NCI-H1417 (cell line): Measurements from ENCODE around the gene PDLIM5.

ENCODE experiments used
- DNase-seq, 3 experiments: peaks; one replicate each; lab custom pipeline; 2025; lab: John Stamatoyannopoulos, UW

The PDLIM5 gene

DNA sequence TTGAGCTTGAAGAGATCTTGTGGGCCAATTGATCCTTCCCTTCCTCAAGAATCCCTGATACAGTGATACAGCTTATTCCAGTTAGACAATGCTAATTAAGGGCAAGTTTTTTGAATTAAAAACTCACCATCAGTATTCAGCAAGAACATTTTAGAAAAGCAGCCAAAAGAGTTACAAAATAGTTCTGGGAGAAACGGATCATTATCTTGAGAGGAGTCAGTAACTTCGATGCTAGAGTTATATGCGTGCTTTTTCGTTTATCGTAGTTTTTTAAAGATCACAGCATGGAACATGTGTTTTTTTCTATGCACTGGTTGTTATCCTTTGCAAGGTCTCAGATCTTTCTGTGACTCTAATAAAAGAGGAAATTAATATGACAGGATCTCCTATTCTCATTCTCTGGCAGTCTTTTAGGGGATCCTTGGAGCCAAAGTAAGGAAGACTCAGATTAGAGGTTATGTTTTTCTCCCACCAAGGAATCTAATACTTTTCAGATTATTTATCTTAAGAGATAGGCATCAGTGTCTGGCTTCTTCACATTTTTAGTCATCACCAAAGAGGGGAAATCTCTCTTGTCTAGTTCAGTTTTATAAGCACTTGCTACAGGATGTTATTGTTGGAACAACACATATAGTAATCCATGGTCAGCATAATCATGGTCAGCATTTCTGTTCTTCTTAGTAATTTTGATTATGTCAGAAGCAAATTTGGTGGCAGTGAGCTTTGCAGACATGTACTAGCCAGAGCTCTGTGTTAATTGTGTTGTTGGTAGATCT lies 109.7 kb downstream of the PDLIM5 start:
- DNase-seq, result no peak

DNA sequence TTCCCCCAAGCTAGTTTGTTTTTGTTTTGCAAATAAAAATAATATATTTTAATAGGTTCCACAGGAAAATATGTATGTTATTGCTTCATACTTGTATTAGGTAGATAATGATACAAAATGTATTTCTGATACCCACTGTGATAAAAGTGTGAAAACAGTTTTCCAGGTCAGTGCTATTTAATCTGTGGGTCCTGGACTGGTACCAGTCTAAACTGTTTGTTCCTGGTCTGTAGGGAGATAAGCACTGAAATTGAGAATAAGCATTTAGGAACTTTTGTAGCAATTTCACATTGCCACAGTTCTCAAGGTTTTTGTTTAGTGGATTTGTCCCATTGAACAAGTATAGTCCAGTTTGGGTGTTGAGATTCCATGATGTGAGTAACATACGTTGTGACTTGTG lies 110.5 kb downstream of the PDLIM5 start:
- DNase-seq, result no peak

DNA sequence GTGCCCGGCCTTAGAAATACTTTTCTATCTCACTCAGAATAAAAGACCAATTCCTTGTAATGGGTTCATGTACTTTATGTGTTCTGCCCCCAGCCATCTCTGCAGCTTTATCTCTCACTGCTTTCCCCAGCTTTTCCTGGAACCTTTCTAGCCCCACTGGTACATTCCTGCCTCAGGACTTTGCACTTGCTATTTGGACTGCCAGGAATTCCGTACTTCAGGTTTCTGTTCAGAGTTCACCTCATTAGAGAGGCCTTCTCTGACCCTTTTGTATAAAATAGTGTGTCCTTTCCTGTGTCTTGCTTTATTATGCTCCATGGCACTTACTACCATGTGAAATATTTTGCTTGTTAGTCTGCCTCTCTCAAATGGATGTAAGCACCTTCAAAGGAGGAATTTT lies 112.5 kb downstream of the PDLIM5 start:
- no peak for DNase-seq

DNA sequence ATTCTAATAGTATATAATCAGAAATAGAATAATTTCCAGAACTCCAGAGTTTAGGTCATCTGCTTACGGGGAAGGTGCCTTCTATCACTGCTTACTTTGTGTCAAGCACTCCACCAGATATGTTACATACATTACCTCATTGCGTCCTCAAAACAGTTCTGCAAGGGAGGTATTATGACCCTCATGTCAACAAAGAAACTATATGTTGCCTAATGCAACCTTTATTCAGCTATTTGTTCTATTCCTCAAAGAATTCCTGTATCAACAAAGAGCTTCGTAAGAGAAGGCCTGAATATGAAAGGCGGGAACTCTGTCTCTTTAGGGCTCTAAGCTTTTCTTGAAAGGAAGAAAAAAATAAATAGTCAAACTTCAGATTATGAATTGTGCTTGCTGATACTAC lies 114.7 kb downstream of the PDLIM5 start:
- no peak for DNase-seq

DNA sequence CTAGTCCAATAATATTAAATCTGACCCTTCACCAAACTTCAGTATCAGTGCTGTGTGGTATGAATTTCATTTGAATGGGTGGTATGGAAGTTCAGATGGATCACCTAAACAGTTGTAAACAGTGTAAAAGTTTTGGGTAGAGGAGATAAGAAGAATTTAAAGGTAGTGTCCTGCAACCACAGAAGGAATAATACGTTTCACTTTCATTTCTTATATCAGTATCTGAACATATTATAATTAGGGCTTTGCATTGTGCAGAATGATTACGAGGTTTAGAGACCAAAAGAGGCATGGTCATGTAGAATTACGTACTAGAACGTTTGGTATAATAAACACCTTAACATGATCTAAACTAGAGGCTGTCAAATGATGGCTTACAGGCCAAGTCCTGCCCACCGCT lies 116.1 kb downstream of the PDLIM5 start:
- no peak for DNase-seq

DNA sequence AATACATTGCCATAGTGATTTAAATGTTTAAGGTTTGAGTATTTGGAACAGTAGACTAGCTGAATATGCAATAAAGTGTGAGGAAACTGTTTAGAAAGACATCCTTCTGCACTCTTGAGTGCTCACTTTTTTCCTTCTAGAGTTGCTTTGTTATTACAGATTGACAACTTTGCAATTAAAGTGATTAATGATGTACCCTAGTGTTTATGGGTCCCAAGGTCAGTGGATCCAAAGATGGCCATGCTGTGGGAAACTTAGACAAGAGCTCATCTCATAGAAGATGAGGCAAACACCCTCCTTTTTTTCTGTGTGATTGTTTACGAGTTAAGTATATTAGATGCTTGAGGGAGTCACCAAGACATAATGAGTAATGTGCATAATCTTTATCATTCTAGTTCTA lies 118.8 kb downstream of the PDLIM5 start:
- peak in 1 of 3 experiments; percentile 17 for DNase-seq

DNA sequence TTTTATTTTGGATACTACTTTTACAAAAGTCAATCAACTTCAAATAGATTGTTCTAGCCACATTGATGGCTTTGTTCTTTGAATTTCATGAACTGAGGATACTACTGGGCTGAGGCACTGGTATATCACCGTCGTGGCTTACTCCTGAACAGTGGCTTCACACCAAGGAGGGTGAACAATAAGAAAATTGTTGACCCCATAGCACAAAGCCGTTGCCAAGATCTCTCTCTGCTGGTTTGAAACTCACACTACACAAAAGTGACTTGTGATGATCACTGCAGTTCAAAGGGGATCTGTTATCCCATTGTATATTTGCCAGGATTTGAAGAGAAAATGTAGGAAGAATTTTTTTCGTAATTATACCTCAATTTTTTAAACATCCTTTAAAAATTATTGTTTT lies 119.6 kb downstream of the PDLIM5 start:
- DNase-seq, result no peak

DNA sequence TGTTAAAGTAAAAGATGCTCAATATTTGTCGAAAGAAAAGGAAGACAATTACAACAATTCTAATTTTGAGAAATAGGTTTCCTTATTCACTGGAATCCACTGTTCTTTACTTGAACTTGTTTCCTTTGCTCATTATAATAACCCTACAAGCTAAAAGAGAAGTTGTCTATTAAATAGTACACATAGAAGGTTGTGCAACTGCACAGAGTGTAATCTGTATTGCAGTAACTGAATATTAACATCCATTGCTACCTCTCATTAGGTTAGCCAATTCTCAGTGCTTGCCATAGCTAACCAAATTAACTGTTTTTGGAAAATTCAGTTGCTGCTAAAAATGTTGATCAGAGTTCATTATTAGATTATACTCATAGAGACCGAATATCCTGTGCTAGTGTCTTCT lies 120.0 kb downstream of the PDLIM5 start:
- no peak for DNase-seq

DNA sequence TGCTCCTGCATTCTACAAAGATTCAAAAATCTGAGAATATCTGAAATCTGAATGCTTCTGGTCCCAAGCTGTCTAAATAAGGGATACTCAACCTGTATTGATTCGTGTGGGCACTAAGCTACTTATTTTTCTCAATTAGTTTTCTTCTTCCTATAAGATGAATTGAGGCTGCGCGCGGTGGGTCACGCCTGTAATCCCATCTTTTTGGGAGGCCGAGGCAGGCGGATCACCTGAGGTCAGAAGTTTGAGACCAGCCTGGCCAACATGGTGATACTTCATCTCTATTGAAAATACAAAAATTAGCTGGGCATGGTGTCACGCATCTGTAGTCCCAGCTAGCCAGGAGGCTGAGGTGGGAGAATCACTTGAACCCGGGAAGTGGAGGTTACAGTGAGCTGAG lies 122.3 kb downstream of the PDLIM5 start:
- DNase-seq, result no peak

DNA sequence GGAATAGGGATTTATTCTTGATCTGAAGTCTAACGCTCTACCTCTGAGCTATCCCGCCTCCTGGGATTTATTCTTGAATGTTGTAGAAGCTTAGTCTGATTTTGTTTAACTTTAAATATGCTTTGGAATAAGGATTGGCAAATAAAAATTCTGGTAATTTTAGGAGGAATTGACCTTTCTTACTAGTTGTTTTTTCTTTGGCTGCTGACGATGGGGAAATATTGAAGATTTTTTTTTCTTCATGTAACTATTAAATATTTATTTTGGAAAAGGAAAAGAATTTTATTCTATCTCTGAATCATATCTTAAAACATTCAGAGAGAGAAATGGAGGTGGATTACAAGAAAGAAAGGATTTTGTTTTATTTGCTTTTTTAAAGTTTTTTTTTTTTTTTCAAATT lies 122.9 kb downstream of the PDLIM5 start:
- DNase-seq, result no peak

DNA sequence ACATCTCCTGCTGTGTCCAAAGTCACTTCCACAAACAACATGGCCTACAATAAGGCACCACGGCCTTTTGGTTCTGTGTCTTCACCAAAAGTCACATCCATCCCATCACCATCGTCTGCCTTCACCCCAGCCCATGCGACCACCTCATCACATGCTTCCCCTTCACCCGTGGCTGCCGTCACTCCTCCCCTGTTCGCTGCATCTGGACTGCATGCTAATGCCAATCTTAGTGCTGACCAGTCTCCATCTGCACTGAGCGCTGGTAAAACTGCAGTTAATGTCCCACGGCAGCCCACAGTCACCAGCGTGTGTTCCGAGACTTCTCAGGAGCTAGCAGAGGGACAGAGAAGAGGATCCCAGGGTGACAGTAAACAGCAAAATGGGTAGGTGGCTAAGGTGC lies 123.9 kb downstream of the PDLIM5 start:
- no peak for DNase-seq

DNA sequence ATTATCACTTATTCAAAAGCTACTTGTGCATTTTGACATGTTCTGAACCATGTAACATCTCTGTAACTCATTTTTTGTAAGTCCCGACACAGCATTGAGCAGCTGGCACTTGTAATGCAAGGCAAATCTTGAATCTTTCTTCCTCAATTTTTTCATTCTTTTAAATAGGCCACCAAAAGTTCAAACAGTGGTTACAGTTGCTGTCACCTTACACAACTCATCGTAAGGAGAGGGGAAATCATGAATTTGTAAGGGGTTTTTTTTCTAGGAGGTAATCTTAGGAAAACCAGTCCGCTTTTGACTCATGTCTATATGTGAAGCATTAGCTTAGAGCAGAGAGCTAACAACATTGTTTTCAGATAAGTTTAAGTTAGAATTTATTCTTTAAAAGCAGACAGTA lies 124.5 kb downstream of the PDLIM5 start:
- no peak for DNase-seq

DNA sequence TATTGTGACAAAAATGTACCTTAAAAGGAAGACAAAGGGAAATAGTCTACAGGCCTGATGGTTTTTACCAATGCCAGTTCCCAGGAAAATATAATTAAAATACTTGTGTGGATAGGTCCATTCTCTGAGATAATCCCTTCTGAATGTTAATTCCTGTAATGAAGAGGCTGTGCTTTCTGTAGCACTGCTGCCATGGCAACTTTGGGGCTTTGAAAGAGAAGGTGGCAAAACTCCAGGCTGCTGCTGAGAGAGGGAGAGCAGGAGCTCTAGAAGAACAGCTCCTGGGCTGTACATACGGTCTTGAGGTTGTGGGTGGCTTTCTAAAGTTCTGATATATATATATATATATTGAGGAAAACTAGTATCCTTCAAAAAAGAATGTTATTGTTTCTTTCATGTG lies 125.4 kb downstream of the PDLIM5 start:
- peak in 2 of 3 experiments; percentile 60 to 84 for DNase-seq

DNA sequence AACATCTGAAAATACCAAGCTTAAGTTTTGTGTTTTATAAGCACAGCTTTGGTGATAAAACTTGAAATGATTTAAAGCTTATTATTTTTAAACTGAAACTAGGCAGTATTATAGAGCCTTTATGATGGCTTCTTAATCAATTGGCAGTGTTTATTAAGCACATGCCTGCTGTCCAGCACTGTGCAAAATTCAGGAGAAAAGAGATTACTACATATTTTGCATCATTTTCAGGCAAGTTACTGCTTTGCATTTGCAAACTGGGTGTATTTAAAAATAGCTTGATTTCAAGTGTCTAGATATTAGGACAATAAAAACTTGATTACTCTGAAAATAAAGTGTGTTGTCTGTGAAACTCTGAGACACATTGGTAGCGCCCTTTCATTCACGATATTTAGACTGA lies 126.5 kb downstream of the PDLIM5 start:
- peak in 1 of 3 experiments; percentile 20 for DNase-seq

DNA sequence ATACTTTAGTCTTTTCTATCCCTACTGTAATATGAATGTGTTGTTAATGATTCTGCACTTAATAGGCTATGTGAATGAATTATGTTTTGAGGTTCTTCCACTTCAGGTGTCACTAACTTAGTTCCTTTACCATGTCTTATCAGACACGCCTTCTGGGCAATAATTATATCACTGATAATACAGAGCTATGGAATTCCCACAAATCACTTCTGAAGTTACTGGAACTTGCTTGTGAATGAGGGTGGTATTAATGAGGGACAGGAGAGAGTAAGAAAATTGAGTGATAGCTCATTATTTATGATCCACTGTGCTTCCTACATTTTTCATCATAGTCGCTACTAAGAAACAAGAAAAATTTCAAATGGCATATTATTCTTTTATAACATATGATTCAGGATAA lies 130.0 kb downstream of the PDLIM5 start:
- no peak for DNase-seq

DNA sequence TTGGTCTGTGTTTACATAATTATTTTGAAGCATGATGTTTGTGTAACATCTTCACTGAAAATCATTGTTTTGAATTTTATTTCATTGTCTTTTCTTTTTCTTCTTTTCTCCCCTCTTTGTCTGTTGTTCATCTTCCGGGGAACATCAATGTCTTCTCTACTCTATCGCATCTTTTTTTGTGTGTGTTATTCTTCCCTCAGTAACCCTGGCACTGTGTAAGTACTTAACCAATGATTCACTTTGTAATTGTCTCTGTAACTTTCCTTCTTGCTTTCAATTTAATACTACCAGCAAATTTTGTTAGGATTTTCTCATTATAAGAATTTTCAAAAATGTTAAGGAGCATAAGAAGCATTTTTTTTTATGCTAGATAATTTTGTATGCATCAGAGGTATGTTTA lies 130.8 kb downstream of the PDLIM5 start:
- DNase-seq, result no peak

DNA sequence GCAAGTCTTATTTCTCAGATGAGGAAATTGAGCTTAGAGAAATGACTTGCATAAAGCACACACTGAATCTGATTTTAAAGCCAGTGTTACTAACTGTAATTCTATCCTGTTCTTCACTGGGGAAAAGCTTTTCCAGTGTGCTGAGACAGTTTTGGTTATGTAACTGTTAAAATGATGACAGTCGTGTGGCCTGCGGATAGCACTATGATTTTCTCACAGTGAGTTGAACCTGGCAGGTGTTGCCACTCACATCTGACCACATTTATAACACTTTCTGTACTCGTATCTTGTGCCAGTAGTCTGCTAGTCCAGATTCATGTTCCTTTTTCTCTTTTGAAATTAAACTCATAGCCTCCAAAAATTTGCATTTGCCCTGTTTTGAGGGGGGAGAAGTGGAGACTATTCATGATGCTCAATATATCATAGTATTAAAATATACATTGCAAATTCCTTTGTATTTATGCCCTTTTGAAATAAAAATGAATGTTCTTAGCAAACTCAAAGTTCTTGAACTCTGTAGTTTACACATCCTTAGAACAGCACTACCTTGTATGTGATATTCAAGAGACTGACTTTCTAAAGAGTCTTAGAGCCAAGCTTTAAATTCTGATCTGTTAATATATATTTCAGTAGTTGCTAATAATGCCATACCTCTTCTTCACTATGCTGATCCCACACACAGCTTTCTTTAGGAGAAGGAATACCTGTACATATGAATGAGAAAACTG lies 132.3 kb downstream of the PDLIM5 start:
- DNase-seq, result no peak

DNA sequence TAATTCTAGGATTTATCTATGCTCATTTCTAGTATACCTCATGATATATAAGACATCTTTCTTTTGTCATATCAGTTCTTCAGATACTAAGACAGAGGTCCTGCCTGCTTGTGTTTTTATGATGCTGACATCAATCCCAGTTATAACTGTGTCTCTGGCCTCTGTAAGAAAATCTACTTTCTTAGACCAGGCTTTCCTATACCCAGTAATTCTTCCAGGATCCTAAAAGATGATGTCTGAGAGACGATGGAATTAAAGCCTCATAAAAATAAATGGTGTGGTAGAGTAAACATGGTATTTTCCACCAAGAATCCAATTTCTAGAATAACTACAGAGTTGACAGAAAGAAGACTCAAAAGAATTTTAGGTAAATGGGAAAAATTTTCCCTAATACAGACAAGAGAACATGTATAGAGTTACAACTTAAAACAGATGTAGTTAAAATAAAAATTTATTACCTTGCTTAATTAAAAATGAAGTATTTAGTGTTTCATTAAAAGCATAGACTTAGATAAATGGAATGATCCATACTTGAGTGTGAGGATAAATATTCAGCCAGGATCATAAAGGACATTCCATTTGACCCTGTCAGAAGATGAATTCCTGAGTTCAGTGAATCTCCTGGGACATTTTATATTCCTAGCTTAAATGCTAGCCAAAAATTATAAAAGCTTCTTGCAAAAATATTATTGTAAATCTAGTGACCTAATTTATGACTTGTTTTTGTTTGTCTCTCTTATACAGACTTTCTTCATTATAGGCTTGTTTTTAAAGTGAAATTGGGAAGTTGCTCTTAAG lies 137.4 kb downstream of the PDLIM5 start:
- no peak for DNase-seq

DNA sequence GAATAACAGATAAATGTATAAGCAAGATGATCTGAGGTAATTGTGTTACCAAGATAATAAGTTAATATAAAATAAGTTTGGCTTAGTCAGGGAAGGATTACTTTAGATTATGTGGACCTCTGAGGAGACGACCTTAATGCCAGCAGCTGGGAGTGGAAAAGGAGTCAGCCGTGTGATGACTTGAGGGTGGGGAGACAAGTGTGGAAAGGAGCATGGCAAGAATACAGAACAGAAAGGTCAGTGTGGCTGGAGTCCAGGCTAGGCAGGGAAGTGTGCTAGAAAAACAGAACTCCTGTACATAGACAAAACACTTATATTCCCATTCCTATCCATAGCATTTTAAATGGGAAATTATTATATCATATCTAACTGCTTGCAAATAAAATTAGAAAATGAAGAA lies 138.8 kb downstream of the PDLIM5 start:
- DNase-seq, result no peak

DNA sequence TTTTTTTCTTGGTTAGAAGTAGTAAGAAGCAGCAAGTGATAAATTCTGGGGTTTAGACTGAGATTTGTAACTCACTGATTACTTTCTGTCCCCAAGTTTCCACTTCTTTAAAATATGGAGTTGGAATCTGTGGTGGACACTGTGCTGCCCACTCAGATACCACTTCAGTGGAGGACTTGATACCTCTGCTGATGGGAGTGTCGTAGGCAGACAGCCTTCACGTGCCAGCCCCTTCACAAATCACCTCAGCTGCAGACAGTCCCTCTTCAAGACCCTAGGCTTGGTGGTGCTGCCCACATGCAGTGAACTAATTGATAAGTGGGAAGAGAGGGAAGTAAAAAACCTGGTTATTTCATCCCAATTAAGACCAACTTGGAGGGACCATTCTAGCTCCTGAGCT lies 139.5 kb downstream of the PDLIM5 start:
- no peak for DNase-seq

DNA sequence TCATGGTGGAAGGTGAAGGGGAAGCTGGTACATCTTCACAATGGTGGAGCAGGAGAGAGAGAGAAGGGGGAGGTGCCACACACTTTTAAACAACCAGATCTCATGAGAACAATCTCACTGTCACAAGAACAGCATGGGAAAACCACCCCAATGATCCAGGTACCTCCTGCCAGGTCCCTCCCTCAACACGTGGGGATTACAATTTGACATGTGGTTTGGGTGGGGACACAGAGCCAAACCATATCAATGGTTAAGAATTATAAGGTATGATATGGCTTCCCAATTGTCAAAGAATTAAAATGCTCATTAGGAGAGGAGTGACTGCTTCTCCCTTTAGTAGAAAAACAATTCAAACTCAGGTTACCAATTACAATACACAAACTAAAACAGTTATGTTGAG lies 143.3 kb downstream of the PDLIM5 start:
- DNase-seq, result no peak

DNA sequence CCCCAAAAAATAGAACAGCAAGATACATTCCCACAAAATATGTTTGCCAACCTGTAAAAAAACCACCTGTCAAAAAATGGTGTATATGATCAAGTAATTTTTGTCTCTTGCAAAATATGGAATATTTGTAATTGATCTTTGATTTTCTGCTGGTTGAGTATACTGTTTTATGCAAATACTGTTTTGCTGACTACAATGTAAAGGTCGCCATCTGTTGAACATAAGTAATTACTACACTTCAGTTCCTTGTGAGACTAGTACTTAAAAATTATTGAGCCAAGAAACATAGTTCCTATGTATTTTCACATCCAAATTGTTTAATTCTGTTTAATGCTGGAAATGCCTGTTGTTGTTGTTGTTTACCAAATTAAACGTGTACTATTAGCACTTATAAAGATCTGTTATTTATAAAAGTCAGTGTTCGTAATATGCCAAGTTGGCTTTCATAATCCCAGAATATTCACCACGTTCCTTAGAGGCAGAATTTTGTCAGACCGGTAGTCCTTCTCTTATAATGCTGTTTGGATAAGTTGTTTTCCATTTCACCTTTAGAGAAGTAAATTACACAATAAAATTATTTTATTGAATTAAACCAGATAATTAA lies 144.2 kb downstream of the PDLIM5 start:
- peak; percentile 10 to 74 (median 50) for DNase-seq
